ENCODE measurements around the gene SRP68.

Gene SRP68

GRCh38 chr17:76072148-76072858, at the start of gene SRP68:
Gene SRP68 (minus strand): TSS chr17:76072517. CDS start chr17:76072491, 26 bp downstream.
- in situ Hi-C loops (cut with MboI; ENCODE audit: low sequenced_read_pairs) = no loop called here

- in situ Hi-C loops (cut with MboI; ENCODE audit: low sequenced_read_pairs) = loop anchor here (25.0 kb wide), 1 partner anchor 265 kb away; the partner anchor contains the start of gene SPHK1
Observed at GRCh38 chr17:76121932-76122430, 49.7 kb upstream of the SRP68 start.

GRCh38 chr17:76120658-76121008, 48.3 kb upstream of the SRP68 start:
- in situ Hi-C loops (cut with MboI; ENCODE audit: low sequenced_read_pairs) = loop anchor here (25.0 kb wide), 1 partner anchor 267 kb away; the partner anchor contains the start of gene SPHK1

- in situ Hi-C loops (cut with MboI; ENCODE audit: low sequenced_read_pairs) = loop anchor here (25.0 kb wide), 1 partner anchor 268 kb away; the partner anchor contains the start of gene SPHK1
Observed at GRCh38 chr17:76119409-76120371, 47.4 kb upstream of the SRP68 start.

DNA sequence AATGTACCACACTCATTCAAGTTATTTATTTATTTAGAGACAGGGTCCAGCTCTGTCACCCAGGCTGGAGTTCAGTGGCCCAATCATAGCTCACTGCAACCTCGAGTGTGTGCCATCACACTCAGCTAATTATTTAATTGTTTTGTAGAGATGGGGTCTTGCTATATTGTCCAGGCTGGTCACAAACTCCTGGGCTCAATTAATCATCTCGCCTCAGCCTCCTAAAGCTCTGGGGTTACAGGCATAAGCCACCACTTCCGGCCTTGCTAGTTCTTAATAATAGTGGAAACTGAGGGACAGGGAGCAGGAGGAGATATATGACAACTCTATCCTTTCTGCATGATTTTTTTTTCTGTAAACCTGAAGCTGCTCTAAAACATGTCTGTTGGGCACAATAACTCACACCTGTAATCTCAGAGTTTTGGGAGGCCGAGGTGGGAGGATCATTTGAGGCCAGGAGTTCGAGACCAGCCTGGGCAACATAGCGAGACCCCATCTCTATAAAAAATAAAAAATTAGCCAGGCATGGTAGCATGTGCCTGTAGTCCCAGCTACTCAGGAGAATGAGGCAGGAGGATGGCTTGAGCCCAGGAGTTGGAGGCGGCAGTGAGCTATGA, 42.9 kb upstream of the SRP68 start:
- in situ Hi-C loops (cut with MboI; ENCODE audit: low sequenced_read_pairs) = loop anchor here (25.0 kb wide), 1 partner anchor 272 kb away; the partner anchor contains the start of gene SPHK1

GRCh38 chr17:76111956-76112355, 39.6 kb upstream of the SRP68 start:
- in situ Hi-C loops (cut with MboI; ENCODE audit: low sequenced_read_pairs) = loop anchor here (25.0 kb wide), 1 partner anchor 275 kb away; the partner anchor contains the start of gene SPHK1

- in situ Hi-C loops (cut with MboI; ENCODE audit: low sequenced_read_pairs) = loop anchor here (25.0 kb wide), 1 partner anchor 280 kb away; the partner anchor contains the start of gene SPHK1
Observed at GRCh38 chr17:76107509-76107908, 35.2 kb upstream of the SRP68 start.

DNA sequence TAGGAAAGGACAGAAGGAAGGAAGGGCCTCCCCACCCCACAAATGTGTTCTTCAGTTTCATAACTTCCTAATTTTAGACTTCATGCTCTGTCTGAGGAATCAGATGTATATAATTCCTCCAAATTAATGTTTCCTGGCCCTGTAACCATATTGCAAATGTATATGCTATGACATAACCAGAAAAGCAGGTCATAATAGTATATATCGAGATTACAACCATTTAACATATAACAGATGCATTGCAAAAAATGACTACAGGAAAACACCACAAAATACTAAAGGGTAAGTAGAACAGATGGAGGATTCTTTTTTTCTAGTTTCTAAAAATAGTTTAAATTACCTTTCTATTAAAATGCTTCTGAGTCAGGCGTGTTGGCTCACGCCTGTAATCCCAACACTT, 34.4 kb upstream of the SRP68 start:
- in situ Hi-C loops (cut with MboI; ENCODE audit: low sequenced_read_pairs) = loop anchor here (25.0 kb wide), 1 partner anchor 281 kb away; the partner anchor contains the start of gene SPHK1

DNA sequence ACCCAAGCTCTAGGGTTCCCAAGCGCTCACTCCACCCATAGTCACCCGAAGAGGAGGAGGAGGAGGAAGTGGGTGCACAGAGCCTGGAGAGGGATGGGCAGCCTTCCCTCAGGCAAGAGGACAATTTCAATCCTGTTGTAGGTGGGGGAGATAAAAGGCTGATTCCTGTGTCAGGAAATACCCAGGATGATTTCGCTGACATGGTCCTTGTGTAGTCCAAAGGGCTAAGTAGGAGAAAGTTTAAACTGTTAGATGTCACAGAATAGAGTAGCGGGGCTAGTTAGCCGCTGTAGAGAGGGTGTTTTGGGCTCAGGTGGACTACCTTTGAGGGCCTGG, 32.5 kb upstream of the SRP68 start:
- in situ Hi-C loops (cut with MboI; ENCODE audit: low sequenced_read_pairs) = loop anchor here (25.0 kb wide), 1 partner anchor 282 kb away; the partner anchor contains the start of gene SPHK1

DNA sequence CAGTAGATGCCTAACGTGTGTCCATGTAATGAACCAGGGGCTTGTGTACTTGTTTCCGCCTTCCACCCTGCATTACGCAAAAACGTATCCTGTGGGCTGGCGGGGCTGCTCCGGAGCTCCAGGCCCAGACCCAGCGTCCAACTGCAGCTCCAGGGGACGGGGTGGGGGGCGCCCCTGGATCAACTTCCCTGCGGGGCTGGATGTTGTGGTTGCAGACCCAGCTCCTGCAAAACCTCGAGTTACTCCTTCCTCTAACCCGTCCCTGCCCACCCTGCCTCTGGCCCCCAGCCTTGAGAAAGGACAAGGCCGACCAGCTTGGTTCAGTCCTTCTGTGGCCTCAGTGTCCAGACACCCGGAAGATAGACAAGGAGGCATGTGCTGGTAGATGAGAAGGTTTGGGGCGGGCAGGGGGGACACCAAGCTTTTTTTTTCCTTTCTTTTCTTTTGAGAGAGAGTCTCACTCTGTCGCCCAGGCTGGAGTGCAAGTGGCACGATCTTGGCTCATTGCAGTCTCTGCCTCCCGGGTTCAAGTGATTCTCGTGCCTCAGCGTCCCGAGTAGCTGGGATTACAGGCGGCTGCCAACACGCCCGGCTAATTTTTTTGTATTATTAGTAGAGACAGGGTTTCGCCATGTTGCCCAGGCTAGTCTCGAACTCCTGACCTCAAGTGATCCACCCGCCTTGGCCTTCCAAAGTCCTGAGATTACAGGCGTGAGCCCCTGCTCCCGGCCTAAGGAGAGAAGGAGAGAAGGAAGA, 32.0 kb upstream of the SRP68 start:
- in situ Hi-C loops (cut with MboI; ENCODE audit: low sequenced_read_pairs) = loop anchor here (25.0 kb wide), 1 partner anchor 283 kb away; the partner anchor contains the start of gene SPHK1

- in situ Hi-C loops (cut with MboI; ENCODE audit: low sequenced_read_pairs) = loop anchor here (25.0 kb wide), 1 partner anchor 284 kb away; the partner anchor contains the start of gene SPHK1
Observed at GRCh38 chr17:76103274-76104139, 31.2 kb upstream of the SRP68 start, which contains the start of gene EXOC7. Gene EXOC7 (minus strand): TSS chr17:76103787. CDS start chr17:76103692, 95 bp downstream.

DNA sequence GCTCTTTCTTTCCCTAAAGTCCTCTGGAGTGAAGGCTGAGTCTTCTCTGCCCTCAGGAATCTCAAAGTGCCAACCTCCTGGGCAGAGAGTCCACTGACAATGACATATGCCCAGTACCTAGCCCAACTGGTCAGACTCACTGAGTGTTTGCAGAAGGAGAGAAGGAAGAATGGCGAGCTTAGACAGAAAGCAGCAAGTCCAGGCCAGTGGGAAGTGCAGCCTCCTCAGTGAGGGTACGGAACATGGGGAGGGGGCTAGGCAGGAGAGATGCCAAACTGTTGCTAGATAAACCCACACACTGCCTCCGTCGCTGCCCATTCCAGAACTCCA, 30.6 kb upstream of the SRP68 start:
- in situ Hi-C loops (cut with MboI; ENCODE audit: low sequenced_read_pairs) = loop anchor here (25.0 kb wide), 1 partner anchor 284 kb away; the partner anchor contains the start of gene SPHK1

DNA sequence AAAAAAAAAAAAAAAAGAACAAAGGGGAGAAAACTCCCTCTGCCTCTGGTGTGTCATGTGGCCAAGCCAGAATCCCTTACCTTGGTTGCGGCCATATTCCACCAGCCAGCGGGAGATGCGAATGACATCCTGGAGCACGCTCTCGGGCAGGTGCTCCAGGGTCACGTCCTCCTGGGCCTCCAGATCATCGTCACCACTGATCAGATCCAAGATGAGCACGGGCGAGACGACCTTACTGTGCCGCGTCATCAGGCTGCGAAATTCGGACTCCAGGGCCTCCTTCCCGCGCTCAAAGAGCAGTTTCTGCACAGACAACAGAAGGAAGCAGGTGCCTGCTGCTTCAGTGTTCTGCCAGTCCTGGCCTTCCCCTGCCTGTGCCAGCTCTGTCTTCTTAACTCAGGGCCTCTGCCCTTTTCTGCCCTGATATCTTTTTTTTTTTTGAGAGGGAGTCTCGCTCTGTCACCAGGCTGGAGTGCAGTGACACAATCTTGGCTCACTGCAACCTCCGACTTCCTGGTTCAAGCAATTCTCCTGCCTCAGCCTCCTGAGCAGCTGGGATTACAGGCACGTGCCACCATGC, 25.5 kb upstream of the SRP68 start:
- in situ Hi-C loops (cut with MboI; ENCODE audit: low sequenced_read_pairs) = no loop called here

DNA sequence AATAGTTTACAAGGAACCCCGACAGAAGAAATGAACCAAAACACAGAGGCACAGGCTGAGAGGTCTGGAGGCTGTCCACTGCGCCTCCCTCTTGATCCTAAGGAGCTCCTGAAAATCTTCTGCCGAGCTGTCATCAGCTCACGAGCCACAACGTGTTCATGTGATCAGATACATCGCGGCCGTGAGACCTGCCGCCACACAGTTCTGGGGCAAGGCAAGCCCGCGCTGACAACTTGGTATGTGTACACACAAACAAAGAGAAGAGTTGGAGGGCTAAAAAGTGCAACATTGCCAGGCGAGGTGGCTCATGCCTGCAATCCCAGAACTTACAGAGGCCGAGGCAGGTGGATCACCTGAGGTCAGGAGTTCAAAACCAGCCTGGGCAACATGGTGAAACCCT, 23.6 kb upstream of the SRP68 start:
- in situ Hi-C loops (cut with MboI; ENCODE audit: low sequenced_read_pairs) = no loop called here

- in situ Hi-C loops (cut with MboI; ENCODE audit: low sequenced_read_pairs) = no loop called here
Observed at GRCh38 chr17:76094046-76094445, 21.7 kb upstream of the SRP68 start.

DNA sequence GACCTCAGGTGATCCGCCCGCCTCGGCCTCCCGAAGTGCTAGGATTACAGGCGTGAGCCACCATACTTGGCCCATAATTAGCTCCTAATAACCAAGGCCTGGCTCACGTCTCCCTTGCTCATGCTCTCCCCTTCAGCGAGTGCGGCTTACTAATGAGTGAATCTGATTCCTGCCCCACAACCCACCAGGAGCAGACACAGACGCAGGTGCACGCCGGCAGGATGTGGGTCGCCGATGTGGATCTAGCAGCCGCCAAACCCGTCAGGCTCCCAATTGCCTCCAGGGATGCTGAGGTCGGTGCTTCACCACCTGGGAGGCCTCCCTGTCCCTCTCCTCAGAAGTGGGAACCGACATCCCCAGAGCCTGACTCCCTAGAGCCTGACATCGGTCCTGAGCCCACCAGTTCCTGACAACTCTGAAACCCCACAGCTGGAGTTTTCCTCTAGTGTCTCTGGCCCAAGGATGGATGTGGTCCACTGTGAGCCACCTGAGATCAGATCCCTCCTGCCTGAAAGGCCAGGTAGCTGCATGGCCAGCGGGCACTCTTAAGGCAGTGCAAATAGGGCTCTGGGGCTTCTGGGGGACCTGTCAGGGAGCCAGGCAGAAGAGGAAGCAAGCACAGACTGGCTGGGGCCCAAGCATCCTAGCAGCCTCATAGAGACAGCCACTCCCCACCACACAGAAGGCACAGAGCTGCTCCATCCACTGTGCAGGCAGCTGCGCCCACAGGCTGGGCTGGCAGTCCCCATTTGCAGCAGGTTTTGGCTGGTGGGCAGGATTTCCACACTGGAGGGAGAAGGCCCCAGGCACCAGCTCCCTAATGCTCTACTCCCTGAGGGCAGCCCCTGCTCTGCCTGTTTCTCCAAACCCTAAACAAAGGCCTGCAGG, 20.5 kb upstream of the SRP68 start:
- in situ Hi-C loops (cut with MboI; ENCODE audit: low sequenced_read_pairs) = no loop called here

- in situ Hi-C loops (cut with MboI; ENCODE audit: low sequenced_read_pairs) = no loop called here
Observed at GRCh38 chr17:76091526-76092286, 19.4 kb upstream of the SRP68 start.
